ENCODE results near the gene GPR153.

The GPR153 gene

DNA sequence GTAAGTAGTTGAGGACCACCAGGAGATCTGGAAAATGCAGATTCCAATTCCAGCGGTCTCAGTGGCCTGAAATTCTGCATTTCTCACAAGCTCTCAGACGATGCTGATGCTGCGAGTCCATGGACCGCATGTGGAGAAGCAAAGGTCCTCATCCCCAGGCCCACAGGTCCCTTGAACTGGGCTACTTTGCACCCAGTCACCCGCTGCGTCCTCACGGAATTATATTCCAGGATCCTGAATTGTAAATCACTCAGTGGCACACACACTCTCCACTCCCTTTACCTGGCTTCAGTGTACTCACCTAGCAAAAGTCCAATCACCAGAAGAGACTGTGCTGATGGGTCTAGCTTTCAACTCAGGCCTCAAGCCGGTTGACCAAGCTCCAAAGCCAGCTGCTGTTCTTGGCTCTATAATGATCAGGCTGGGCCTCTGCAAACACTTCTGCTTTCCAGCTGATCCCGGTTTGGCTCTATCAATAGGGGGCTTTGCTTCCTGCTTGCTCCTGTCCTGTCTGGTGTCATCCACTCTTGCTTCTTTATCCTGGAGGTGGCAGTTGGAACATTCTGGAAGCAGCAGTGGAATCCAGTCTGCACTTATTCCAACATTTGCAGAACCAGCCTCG is 60.6 kb downstream of the GPR153 start:
- H3K27me3 ChIP-seq (ENCODE audit: control insufficient read depth in 1 of 2, insufficient read depth in 1 of 2, low read length in 2 of 2), result no peaks in the 10 kb centered on the region
- peak overlapping the region; percentile 13 for H2AK5ac ChIP-seq (ENCODE audit: low read length, severe bottlenecking)
- H2BK5ac ChIP-seq (ENCODE audit: low read depth, low read length, poor library complexity, severe bottlenecking), result peak overlapping the region; percentile 37
- H3K4me2 ChIP-seq (ENCODE audit: low read length, poor library complexity, severe bottlenecking), result peak overlapping the region; percentile 70
- H2BK15ac ChIP-seq (ENCODE audit: low read depth, poor library complexity, severe bottlenecking), result no peak overlapping the region
- peak overlapping the region; percentile 85 for H2AFZ ChIP-seq (ENCODE audit: low read depth, low read length)
- peak overlapping the region; percentile 65 for H3K27ac ChIP-seq (ENCODE audit: low read length, poor library complexity, severe bottlenecking)
- H3K18ac ChIP-seq (ENCODE audit: low read depth in 1 of 2, low read length in 2 of 2), result peak overlapping the region; percentile 67 to 82
- peak overlapping the region; percentile 15 to 95 for H3K4me3 ChIP-seq (ENCODE audit: insufficient read depth in 1 of 2, low read depth in 1 of 2, low read length in 2 of 2)
- H2BK12ac ChIP-seq (ENCODE audit: low read length in 2 of 2), result peak overlapping the region in 1 of 2 experiments; percentile 47
- no peak for DNase-seq
- peak overlapping the region; percentile 98 for H3K9ac ChIP-seq (ENCODE audit: low read length)
- peaks cover 15% of the 10 kb centered on the region for H3K4me1 ChIP-seq (ENCODE audit: control insufficient read depth, insufficient read depth, low read depth, low read length)
- H4K91ac ChIP-seq (ENCODE audit: low read length), result peak overlapping the region; percentile 81
- H3K23ac ChIP-seq (ENCODE audit: low read length in 2 of 2), result no peak overlapping the region
- H3K14ac ChIP-seq (ENCODE audit: low read length in 2 of 2), result no peak overlapping the region
- H4K8ac ChIP-seq (ENCODE audit: low read length), result peak overlapping the region; percentile 86
- peak overlapping the region; percentile 45 for H2BK120ac ChIP-seq (ENCODE audit: low read depth, low read length)
- WGBS, result 74% methylated on average over 10 of the region's 10 CpGs
- peak overlapping the region; percentile 93 to 96 for H3K4ac ChIP-seq (ENCODE audit: low read depth in 1 of 2, low read length in 2 of 2)
- H3K79me1 ChIP-seq (replicated peaks; ENCODE audit: low read length, poor library complexity, severe bottlenecking), result peaks cover 2% of the 10 kb centered on the region
- H3K36me3 ChIP-seq (ENCODE audit: control insufficient read depth in 1 of 2, insufficient read depth in 2 of 2, low read depth in 1 of 2, low read length in 2 of 2), result peaks cover 10 to 17% of the 10 kb centered on the region in 2 experiments
- no peaks in the 10 kb centered on the region for H3K9me3 ChIP-seq (ENCODE audit: control insufficient read depth, low read length)

DNA sequence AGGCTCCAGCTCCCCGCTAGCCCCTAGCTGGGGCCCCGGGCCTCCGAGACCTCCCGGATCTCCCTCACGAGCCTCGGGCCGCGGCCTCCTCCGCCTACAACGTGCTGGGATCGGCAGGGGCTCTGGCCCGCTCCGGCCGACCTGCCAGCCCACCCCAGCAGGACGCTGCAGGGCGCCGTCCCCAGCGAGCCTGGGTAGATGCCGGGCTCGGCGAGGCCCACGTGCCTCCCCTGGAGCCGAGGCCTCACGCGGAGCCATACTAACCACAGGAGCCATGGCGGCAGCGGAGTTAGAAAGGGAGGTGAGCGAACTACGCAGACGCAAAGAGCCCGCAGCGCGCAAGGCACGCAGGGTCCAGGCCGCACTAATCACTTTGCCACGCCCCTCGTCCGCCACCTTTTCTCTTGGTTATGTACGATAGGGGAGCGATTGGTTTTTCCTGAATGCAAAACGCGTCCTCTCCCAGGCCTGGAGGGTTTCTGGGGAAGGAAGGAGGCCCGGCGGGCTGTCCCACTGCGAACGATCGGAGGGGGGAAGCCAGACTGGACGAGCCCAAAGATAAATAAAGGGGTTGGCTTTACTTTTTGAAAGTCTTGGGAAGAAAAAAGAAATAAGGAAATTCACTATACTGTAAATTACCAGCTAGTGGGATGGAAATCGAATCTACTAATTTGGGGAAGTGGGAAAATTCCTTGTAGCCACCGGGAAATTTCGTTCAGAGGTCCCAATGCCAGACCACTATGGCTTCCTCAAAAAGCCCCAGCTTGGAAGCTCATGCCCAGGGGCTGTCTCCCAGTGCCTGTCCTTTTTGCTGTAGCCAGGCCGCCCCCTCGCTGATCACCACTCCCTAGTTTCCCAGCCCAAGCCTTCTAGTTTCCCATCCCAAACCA is 61.4 kb downstream of the GPR153 start, which contains the start of gene RPL22:
Gene RPL22 (minus strand): TSS at position 298 of the 890 bp plus-strand sequence. CDS start 22 bp downstream, at position 276.
- Histone ChIP-seq H3K9me3 (ENCODE audit: control insufficient read depth, low read length) (no peaks in the 10 kb centered on the region), H4K91ac (ENCODE audit: low read length) (peak within 1 kb of the TSS; percentile 90), H3K4me2 (ENCODE audit: low read length, poor library complexity, severe bottlenecking) (peak within 1 kb of the TSS; percentile 70), H2BK120ac (ENCODE audit: low read depth, low read length) (peak within 1 kb of the TSS; percentile 45), H3K4me1 (ENCODE audit: control insufficient read depth, insufficient read depth, low read depth, low read length) (peaks cover 11% of the 10 kb centered on the region), H3K18ac (ENCODE audit: low read depth in 1 of 2, low read length in 2 of 2) (peak within 1 kb of the TSS; percentile 95 to 98), H2BK15ac (ENCODE audit: low read depth, poor library complexity, severe bottlenecking) (peak within 1 kb of the TSS; percentile 77), H2BK5ac (ENCODE audit: low read depth, low read length, poor library complexity, severe bottlenecking) (peak within 1 kb of the TSS; percentile 66), H3K36me3 (ENCODE audit: control insufficient read depth in 1 of 2, insufficient read depth in 2 of 2, low read depth in 1 of 2, low read length in 2 of 2) (peaks cover 15 to 21% of the 10 kb centered on the region in 2 experiments), H3K27me3 (ENCODE audit: control insufficient read depth in 1 of 2, insufficient read depth in 1 of 2, low read length in 2 of 2) (no peaks in the 10 kb centered on the region), H4K8ac (ENCODE audit: low read length) (peak within 1 kb of the TSS; percentile 92), H3K14ac (ENCODE audit: low read length in 2 of 2) (peak within 1 kb of the TSS; percentile 76 to 97), H3K4me3 (ENCODE audit: insufficient read depth in 1 of 2, low read depth in 1 of 2, low read length in 2 of 2) (peak within 1 kb of the TSS; percentile 95 to 99), H3K4ac (ENCODE audit: low read depth in 1 of 2, low read length in 2 of 2) (peak within 1 kb of the TSS; percentile 93 to 96), H2AK5ac (ENCODE audit: low read length, severe bottlenecking) (peak within 1 kb of the TSS; percentile 21), H2BK12ac (ENCODE audit: low read length in 2 of 2) (peak within 1 kb of the TSS in 1 of 2 experiments; percentile 47), H2AFZ (ENCODE audit: low read depth, low read length) (peak within 1 kb of the TSS; percentile 92), H3K9ac (ENCODE audit: low read length) (peak within 1 kb of the TSS; percentile 98), H3K27ac (ENCODE audit: low read length, poor library complexity, severe bottlenecking) (peak within 1 kb of the TSS; percentile 65), H3K23ac (ENCODE audit: low read length in 2 of 2) (peak within 1 kb of the TSS in 1 of 2 experiments; percentile 23), H3K79me1 (replicated peaks; ENCODE audit: low read length, poor library complexity, severe bottlenecking) (peaks cover 2% of the 10 kb centered on the region)
- under 1% methylated on average over 53 of the region's 53 CpGs for WGBS
- peak; percentile 99 for DNase-seq

DNA sequence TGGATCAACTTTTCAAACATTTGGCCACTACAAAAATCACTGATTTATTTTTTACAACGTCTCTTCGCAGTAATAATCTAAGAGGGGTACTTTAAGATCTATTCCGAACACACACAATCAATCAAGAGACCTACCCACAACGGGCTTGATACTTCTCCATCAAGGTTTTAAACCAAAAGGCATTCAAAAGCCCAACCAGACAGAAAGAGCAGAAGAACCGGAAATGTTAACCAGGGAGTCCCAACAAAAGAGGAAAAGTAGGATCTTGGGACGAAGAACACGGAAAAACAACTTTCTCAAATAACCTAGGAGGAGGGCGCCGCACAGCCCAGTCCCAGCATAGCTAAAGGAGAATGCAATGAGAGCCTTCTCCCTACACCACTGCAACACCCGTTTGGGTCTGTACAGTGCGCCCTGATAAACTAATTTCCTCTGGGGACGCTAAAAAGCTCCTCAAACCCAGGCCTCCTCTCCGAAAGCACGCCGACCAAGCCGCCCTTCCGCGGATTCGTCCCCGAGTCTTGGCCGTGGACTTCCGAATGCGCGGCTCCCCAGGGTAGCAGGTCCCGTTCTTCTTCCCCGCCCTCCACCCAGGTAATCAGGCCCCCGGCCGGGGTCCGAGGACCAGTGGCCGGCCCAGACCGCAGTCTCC is 62.1 kb downstream of the GPR153 start:
- Histone ChIP-seq H2BK5ac (ENCODE audit: low read depth, low read length, poor library complexity, severe bottlenecking) (peak overlapping the region; percentile 66), H3K14ac (ENCODE audit: low read length in 2 of 2) (peak overlapping the region; percentile 76 to 97), H4K8ac (ENCODE audit: low read length) (peak overlapping the region; percentile 92), H3K36me3 (ENCODE audit: control insufficient read depth in 1 of 2, insufficient read depth in 2 of 2, low read depth in 1 of 2, low read length in 2 of 2) (peaks cover 22 to 29% of the 10 kb centered on the region in 2 experiments), H3K79me1 (replicated peaks; ENCODE audit: low read length, poor library complexity, severe bottlenecking) (peaks cover 6% of the 10 kb centered on the region), H3K18ac (ENCODE audit: low read depth in 1 of 2, low read length in 2 of 2) (peak overlapping the region; percentile 95 to 98), H3K9me3 (ENCODE audit: control insufficient read depth, low read length) (no peaks in the 10 kb centered on the region), H2BK15ac (ENCODE audit: low read depth, poor library complexity, severe bottlenecking) (peak overlapping the region; percentile 77), H3K4me3 (ENCODE audit: insufficient read depth in 1 of 2, low read depth in 1 of 2, low read length in 2 of 2) (peak overlapping the region; percentile 95 to 99), H2AFZ (ENCODE audit: low read depth, low read length) (peak overlapping the region; percentile 92), H3K4ac (ENCODE audit: low read depth in 1 of 2, low read length in 2 of 2) (peak overlapping the region; percentile 39 to 56), H4K91ac (ENCODE audit: low read length) (peak overlapping the region; percentile 90), H3K27ac (ENCODE audit: low read length, poor library complexity, severe bottlenecking) (peak overlapping the region; percentile 58), H3K4me1 (ENCODE audit: control insufficient read depth, insufficient read depth, low read depth, low read length) (peaks cover 11% of the 10 kb centered on the region), H3K4me2 (ENCODE audit: low read length, poor library complexity, severe bottlenecking) (peak overlapping the region; percentile 60), H2BK12ac (ENCODE audit: low read length in 2 of 2) (no peak overlapping the region), H3K23ac (ENCODE audit: low read length in 2 of 2) (no peak overlapping the region), H2AK5ac (ENCODE audit: low read length, severe bottlenecking) (peak overlapping the region; percentile 21), H2BK120ac (ENCODE audit: low read depth, low read length) (peak overlapping the region; percentile 39), H3K27me3 (ENCODE audit: control insufficient read depth in 1 of 2, insufficient read depth in 1 of 2, low read length in 2 of 2) (no peaks in the 10 kb centered on the region), H3K9ac (ENCODE audit: low read length) (peak overlapping the region; percentile 98)
- DNase-seq, result peak; percentile 44
- WGBS, result 1% methylated on average over 30 of the region's 31 CpGs
